SK-N-SH treated with all-trans-retinoic acid at 6 μM for 48 hours (cell line): Measurements from ENCODE around the gene SDHAF4.
"Not testable (repeated sequence)": the region's sequence is repeated elsewhere in the genome, so short reads cannot be mapped to it uniquely, and the experiment has no call there.

Experiments
- ATAC-seq: fragments of 200-7000 bp; cut with Tn5 transposase; 3 replicates; pipeline ENCODE4 v1.9.1; 2020; ENCODE audit warnings: mild to moderate bottlenecking, moderate library complexity
- BACH2 ChIP-seq: fragments of 250-450 bp; sonication (Bioruptor Pico); IDR thresholded peaks from 2 replicates; pipeline ENCODE4 v1.9.0; 2021; ENCODE audit warnings: mild to moderate bottlenecking, borderline replicate concordance
- CREB5 ChIP-seq: fragments of 250-450 bp; sonication (Bioruptor Pico); IDR thresholded peaks from 2 replicates; pipeline ENCODE4 v1.5.1; 2020; ENCODE audit warnings: low read depth, mild to moderate bottlenecking, moderate library complexity
- CSDC2 ChIP-seq: fragments of 250-450 bp; sonication (Bioruptor Pico); IDR thresholded peaks from 2 replicates; pipeline ENCODE4 v1.5.0; 2020; ENCODE audit warnings: mild to moderate bottlenecking, moderate library complexity
- GLIS3 ChIP-seq: fragments of 250-450 bp; sonication (Bioruptor Pico); IDR thresholded peaks from 2 replicates; pipeline ENCODE4 v1.5.0; 2020; ENCODE audit warnings: mild to moderate bottlenecking, moderate library complexity
- ISL1 ChIP-seq: fragments of 250-450 bp; sonication (Bioruptor Pico); IDR thresholded peaks from 2 replicates; pipeline ENCODE4 v2.1.2; 2022; ENCODE audit warnings: mild to moderate bottlenecking, moderate library complexity
- OSR1 ChIP-seq: fragments of 250-450 bp; sonication (Bioruptor Pico); IDR thresholded peaks from 2 replicates; pipeline ENCODE4 v1.8.0; 2022; ENCODE audit warnings: moderate library complexity, mild to moderate bottlenecking, inconsistent platforms
- PPARA ChIP-seq: fragments of 250-450 bp; sonication (Bioruptor Pico); IDR thresholded peaks from 2 replicates; pipeline ENCODE4 v1.5.0; 2020; ENCODE audit warnings: mild to moderate bottlenecking, borderline replicate concordance
- RARB ChIP-seq: fragments of 250-450 bp; sonication (Bioruptor Pico); IDR thresholded peaks from 2 replicates; pipeline ENCODE4 v1.8.0; 2021; ENCODE audit warnings: mild to moderate bottlenecking, moderate library complexity
- SNAI2 ChIP-seq: fragments of 250-450 bp; sonication (Bioruptor Pico); IDR thresholded peaks from 2 replicates; pipeline ENCODE4 v1.5.0; 2020; ENCODE audit warnings: mild to moderate bottlenecking, moderate library complexity
- TCF4 ChIP-seq: fragments of 250-450 bp; sonication (Bioruptor Pico); IDR thresholded peaks from 2 replicates; pipeline ENCODE4 v1.8.0; 2021; ENCODE audit warnings: mild to moderate bottlenecking, moderate library complexity, borderline replicate concordance
- TOX ChIP-seq: fragments of 250-450 bp; sonication (Bioruptor Pico); IDR thresholded peaks from 2 replicates; pipeline ENCODE4 v1.8.0; 2021; ENCODE audit warnings: mild to moderate bottlenecking, moderate library complexity, borderline replicate concordance
- TSHZ2 ChIP-seq: fragments of 250-450 bp; sonication (Bioruptor Pico); IDR thresholded peaks from 2 replicates; pipeline ENCODE4 v1.5.0; 2020; ENCODE audit warnings: mild to moderate bottlenecking, moderate library complexity
- ZFP3 ChIP-seq: fragments of 250-450 bp; sonication (Bioruptor Pico); IDR thresholded peaks from 2 replicates; pipeline ENCODE4 v1.5.0; 2020; ENCODE audit warnings: mild to moderate bottlenecking, moderate library complexity
- ZNF565 ChIP-seq: fragments of 450-650 bp; formaldehyde crosslinking; conservative IDR thresholded peaks from 2 replicates; pipeline ENCODE4 v1.5.0; 2020; ENCODE audit warnings: low read depth, mild to moderate bottlenecking, moderate library complexity
- ZNF70 ChIP-seq: fragments of 450-650 bp; formaldehyde crosslinking; IDR thresholded peaks from 2 replicates; pipeline ENCODE4 v1.5.0; 2020; ENCODE audit warnings: mild to moderate bottlenecking, moderate library complexity
- TF ChIP-seq, protein P1 (sequence below): fragments of 250-450 bp; sonication (Bioruptor Pico); IDR thresholded peaks from 2 replicates; pipeline ENCODE4 v1.8.0; 2021; ENCODE audit warnings: low read depth, mild to moderate bottlenecking, moderate library complexity, borderline replicate concordance
- TF ChIP-seq, protein P2 (sequence below): fragments of 250-450 bp; sonication (Bioruptor Pico); IDR thresholded peaks from 2 replicates; pipeline ENCODE4 v1.5.1; 2021; ENCODE audit warnings: mild to moderate bottlenecking, moderate library complexity

The SDHAF4 gene

DNA sequence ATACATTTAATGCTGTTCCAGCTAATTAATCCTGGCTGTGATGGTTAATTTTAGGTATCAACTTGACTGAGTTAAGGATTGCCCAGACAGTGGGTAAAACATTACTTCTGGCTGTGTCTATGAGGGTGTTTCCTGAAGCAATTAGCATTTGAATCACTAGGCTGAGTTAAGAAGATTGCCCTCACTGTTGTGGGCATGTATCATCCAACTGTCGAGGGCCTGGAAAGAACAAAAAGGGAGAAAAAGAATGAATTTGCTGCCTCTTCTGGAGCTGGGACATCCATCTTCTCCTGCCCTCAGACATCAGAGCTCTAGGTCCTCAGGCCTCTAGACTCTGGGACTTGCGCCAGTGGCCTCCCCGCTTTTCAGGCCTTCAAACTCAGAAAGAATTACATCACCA, 34.3 kb downstream of the SDHAF4 start:
- TF ChIP-seq ZNF70 (no peak), TSHZ2 (CRISPR knock-in tag) (no peak), ISL1 (CRISPR knock-in tag) (no peak), ZFP3 (CRISPR knock-in tag) (no peak), CSDC2 (no peak), TCF4 (CRISPR knock-in tag) (no peak), ZNF565 (no peak)
- TF ChIP-seq, all 23 proteins: peak for 0
- ATAC-seq, result no peak

GRCh38 chr6:70604254-70604653, 37.5 kb downstream of the SDHAF4 start:
- ATAC-seq, result no peak
- TF ChIP-seq GLIS3 (CRISPR knock-in tag), result no peak
- TF ChIP-seq TOX (CRISPR knock-in tag), result no peak
- TF ChIP-seq CREB5 (CRISPR knock-in tag), result no peak
- no peak for TF ChIP-seq PPARA (CRISPR knock-in tag)
- no peak for TF ChIP-seq BACH2 (CRISPR knock-in tag)
- TF ChIP-seq OSR1 (CRISPR knock-in tag), result no peak
- no peak for TF ChIP-seq TSHZ2 (CRISPR knock-in tag)
- TF ChIP-seq ZFP3 (CRISPR knock-in tag), result no peak
- TF ChIP-seq ZNF70, result no peak
- TF ChIP-seq SNAI2 (CRISPR knock-in tag), result no peak
- TF ChIP-seq, protein P1, sequence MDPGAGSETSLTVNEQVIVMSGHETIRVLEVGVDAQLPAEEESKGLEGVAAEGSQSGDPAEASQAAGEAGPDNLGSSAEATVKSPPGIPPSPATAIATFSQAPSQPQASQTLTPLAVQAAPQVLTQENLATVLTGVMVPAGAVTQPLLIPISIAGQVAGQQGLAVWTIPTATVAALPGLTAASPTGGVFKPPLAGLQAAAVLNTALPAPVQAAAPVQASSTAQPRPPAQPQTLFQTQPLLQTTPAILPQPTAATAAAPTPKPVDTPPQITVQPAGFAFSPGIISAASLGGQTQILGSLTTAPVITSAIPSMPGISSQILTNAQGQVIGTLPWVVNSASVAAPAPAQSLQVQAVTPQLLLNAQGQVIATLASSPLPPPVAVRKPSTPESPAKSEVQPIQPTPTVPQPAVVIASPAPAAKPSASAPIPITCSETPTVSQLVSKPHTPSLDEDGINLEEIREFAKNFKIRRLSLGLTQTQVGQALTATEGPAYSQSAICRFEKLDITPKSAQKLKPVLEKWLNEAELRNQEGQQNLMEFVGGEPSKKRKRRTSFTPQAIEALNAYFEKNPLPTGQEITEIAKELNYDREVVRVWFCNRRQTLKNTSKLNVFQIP (CRISPR knock-in tag), result no peak
- TF ChIP-seq ISL1 (CRISPR knock-in tag), result no peak
- TF ChIP-seq RARB (CRISPR knock-in tag), result no peak
- no peak for TF ChIP-seq ZNF565
- TF ChIP-seq, protein P2, sequence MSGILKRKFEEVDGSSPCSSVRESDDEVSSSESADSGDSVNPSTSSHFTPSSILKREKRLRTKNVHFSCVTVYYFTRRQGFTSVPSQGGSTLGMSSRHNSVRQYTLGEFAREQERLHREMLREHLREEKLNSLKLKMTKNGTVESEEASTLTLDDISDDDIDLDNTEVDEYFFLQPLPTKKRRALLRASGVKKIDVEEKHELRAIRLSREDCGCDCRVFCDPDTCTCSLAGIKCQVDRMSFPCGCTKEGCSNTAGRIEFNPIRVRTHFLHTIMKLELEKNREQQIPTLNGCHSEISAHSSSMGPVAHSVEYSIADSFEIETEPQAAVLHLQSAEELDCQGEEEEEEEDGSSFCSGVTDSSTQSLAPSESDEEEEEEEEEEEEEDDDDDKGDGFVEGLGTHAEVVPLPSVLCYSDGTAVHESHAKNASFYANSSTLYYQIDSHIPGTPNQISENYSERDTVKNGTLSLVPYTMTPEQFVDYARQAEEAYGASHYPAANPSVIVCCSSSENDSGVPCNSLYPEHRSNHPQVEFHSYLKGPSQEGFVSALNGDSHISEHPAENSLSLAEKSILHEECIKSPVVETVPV, result no peak

DNA sequence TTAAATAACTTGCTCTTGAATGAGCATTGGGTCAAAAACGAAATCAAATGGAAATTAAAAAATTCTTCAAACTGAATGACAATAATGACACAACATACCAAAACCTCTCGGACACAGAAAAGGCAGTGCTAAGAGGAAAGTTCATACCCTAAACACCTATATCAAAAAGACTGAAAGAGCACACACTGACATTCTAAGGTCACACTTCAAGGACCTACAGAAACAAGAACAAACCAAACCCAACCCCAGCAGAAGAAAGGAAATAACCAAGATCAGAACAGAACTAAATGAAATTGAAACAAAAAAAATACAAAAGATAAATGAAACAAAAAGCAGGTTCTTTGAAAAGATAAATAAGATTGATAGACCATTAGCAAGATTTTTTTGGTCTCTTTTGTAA, 40.6 kb downstream of the SDHAF4 start:
- ATAC-seq, result not testable (repeated sequence)

DNA sequence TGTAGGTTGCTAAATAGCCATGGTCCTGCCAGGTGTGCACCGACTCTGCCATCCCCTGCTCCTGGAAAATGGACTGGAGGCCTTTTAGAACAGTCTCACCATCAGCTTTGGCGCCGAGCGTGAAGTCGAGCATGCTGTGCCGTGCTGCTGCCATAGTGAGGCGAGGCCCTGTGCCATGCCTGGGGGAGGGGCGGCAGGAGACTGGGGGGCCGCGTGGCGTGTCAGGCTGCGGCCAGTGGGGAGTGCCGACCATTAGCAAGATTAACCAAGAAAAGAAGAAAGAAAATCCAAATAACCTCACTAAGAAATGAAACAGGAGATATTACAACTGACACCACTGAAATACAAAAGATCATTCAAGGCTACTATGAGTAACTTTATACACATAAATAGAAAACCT, 42.5 kb downstream of the SDHAF4 start:
- ATAC-seq, result not testable (repeated sequence)
